ENCODE measurements around the gene NUB1.

- TF ChIP-seq CTCF (IDR thresholded peaks at IDR 0.05) (no peak), POLR2AphosphoS5 (IDR thresholded peaks at IDR 0.05) (no peak)
Observed at GRCh38 chr7:151406051-151406875, 64.7 kb downstream of the NUB1 start.
